ENCODE results near the gene CDT1.

Gene CDT1

GRCh38 chr16:88762941-88763340, 40.6 kb upstream of the CDT1 start:
- no peak for TF ChIP-seq GATA2 (IDR thresholded peaks at IDR 0.05; ENCODE audit: low read depth, low read length)
- no peak for TF ChIP-seq GATA3 (IDR thresholded peaks at IDR 0.05; ENCODE audit: low read depth, low read length)

- TF ChIP-seq GATA3 (IDR thresholded peaks at IDR 0.05; ENCODE audit: low read depth, low read length) (no peak), GATA2 (IDR thresholded peaks at IDR 0.05; ENCODE audit: low read depth, low read length) (no peak)
Observed at GRCh38 chr16:88763502-88764053, 40.0 kb upstream of the CDT1 start.

- TF ChIP-seq GATA2 (IDR thresholded peaks at IDR 0.05; ENCODE audit: low read depth, low read length) (no peak), GATA3 (IDR thresholded peaks at IDR 0.05; ENCODE audit: low read depth, low read length) (no peak)
Observed at GRCh38 chr16:88764080-88764479, 39.5 kb upstream of the CDT1 start.

- no peak for TF ChIP-seq GATA3 (IDR thresholded peaks at IDR 0.05; ENCODE audit: low read depth, low read length)
- no peak for TF ChIP-seq GATA2 (IDR thresholded peaks at IDR 0.05; ENCODE audit: low read depth, low read length)
Observed at GRCh38 chr16:88764913-88765349, 38.7 kb upstream of the CDT1 start.

- TF ChIP-seq GATA3 (IDR thresholded peaks at IDR 0.05; ENCODE audit: low read depth, low read length) (no peak), GATA2 (IDR thresholded peaks at IDR 0.05; ENCODE audit: low read depth, low read length) (no peak)
Observed at GRCh38 chr16:88766975-88767374, 36.6 kb upstream of the CDT1 start.

- TF ChIP-seq GATA3 (IDR thresholded peaks at IDR 0.05; ENCODE audit: low read depth, low read length) (no peak), GATA2 (IDR thresholded peaks at IDR 0.05; ENCODE audit: low read depth, low read length) (no peak)
Observed at GRCh38 chr16:88767546-88768070, 36.0 kb upstream of the CDT1 start.

GRCh38 chr16:88768071-88768783, 35.4 kb upstream of the CDT1 start:
- TF ChIP-seq GATA3 (IDR thresholded peaks at IDR 0.05; ENCODE audit: low read depth, low read length) (no peak), GATA2 (IDR thresholded peaks at IDR 0.05; ENCODE audit: low read depth, low read length) (no peak)

GRCh38 chr16:88769617-88770460, 33.8 kb upstream of the CDT1 start:
- TF ChIP-seq GATA2 (IDR thresholded peaks at IDR 0.05; ENCODE audit: low read depth, low read length) (no peak), GATA3 (IDR thresholded peaks at IDR 0.05; ENCODE audit: low read depth, low read length) (no peak)

- TF ChIP-seq GATA3 (IDR thresholded peaks at IDR 0.05; ENCODE audit: low read depth, low read length) (no peak), GATA2 (IDR thresholded peaks at IDR 0.05; ENCODE audit: low read depth, low read length) (peak; percentile 95)
Observed at GRCh38 chr16:88770461-88771293, 32.9 kb upstream of the CDT1 start.

- TF ChIP-seq GATA3 (IDR thresholded peaks at IDR 0.05; ENCODE audit: low read depth, low read length) (no peak), GATA2 (IDR thresholded peaks at IDR 0.05; ENCODE audit: low read depth, low read length) (no peak)
Observed at GRCh38 chr16:88771294-88771772, 32.3 kb upstream of the CDT1 start.

GRCh38 chr16:88772871-88773811, 30.4 kb upstream of the CDT1 start:
- TF ChIP-seq GATA3 (IDR thresholded peaks at IDR 0.05; ENCODE audit: low read depth, low read length) (no peak), GATA2 (IDR thresholded peaks at IDR 0.05; ENCODE audit: low read depth, low read length) (no peak)

GRCh38 chr16:88773812-88774291, 29.7 kb upstream of the CDT1 start:
- TF ChIP-seq GATA2 (IDR thresholded peaks at IDR 0.05; ENCODE audit: low read depth, low read length): no peak
- TF ChIP-seq GATA3 (IDR thresholded peaks at IDR 0.05; ENCODE audit: low read depth, low read length): no peak

Data from SH-SY5Y (cell line).